LNCaP clone FGC (cell line): ENCODE results near the gene PANK4.

Experiments used
- DNase-seq: peaks from one replicate; pipeline ENCODE4 v3.0.0-alpha.2; 2011; ENCODE audit warnings: low read depth
- H3K4me3 ChIP-seq: 2 replicates; pipeline ENCODE4 v1.5.1; 2011; ENCODE audit warnings: mild to moderate bottlenecking, low read depth, low read length, control low read depth
- CTCF ChIP-seq: IDR thresholded peaks from 2 replicates; pipeline ENCODE4 v1.5.1; 2012; ENCODE audit warnings: mild to moderate bottlenecking; ENCODE audit not compliant: control insufficient read depth, insufficient read depth; ENCODE audit errors: extremely low read depth

The PANK4 gene

GRCh38 chr1:2546515-2547209 is 20.3 kb upstream of the PANK4 start:
- peak overlapping the region; percentile 70 for H3K4me3 ChIP-seq
- DNase-seq = peak; percentile 83
- no peak for TF ChIP-seq CTCF

- peak; percentile 88 for DNase-seq
- no peak for TF ChIP-seq CTCF
- peak overlapping the region; percentile 70 for H3K4me3 ChIP-seq
Measured at GRCh38 chr1:2545754-2546514, 19.5 kb upstream of the PANK4 start.

- DNase-seq = no peak
- no peak for TF ChIP-seq CTCF
- H3K4me3 ChIP-seq = peak overlapping the region; percentile 52
Measured at GRCh38 chr1:2544875-2545640, 18.7 kb upstream of the PANK4 start.

- no peak for DNase-seq
- no peak overlapping the region for H3K4me3 ChIP-seq
- no peak for TF ChIP-seq CTCF
Measured at GRCh38 chr1:2544093-2544874, 17.9 kb upstream of the PANK4 start.

- H3K4me3 ChIP-seq = no peak overlapping the region
- TF ChIP-seq CTCF = no peak
- DNase-seq = no peak
Measured at GRCh38 chr1:2543543-2544092, 17.2 kb upstream of the PANK4 start.

GRCh38 chr1:2542246-2542915 is 16.0 kb upstream of the PANK4 start:
- TF ChIP-seq CTCF = no peak
- no peak overlapping the region for H3K4me3 ChIP-seq
- DNase-seq = no peak
